OCI-LY7 (cell line): ENCODE data around the gene ZBTB34. TPM values are rescaled to one million over a fixed set of nuclear protein-coding genes. Genes with fewer than 3 reads are reported as not detected.
A peak's percentile ranks its signal among the peaks of the same experiment; 100 is the strongest.
"Not testable (repeated sequence)": the region's sequence is repeated elsewhere in the genome, so short reads cannot be mapped to it uniquely, and the experiment has no call there.

Source experiments
- BruUV-seq: library from RNA; stranded (reverse); fragments of 400-500 nt; replicated peaks from 2 replicates; lab custom pipeline; 2021; lab: Mats Ljungman, UMichigan
- CTCF ChIA-PET: fragments of 300-600 bp; sonication (Branson Sonifier 250); formaldehyde crosslinking; loops from one replicate; lab custom pipeline; 2022; ENCODE audit warnings: antibody characterized with exemption; ENCODE audit not compliant: unreplicated experiment; lab: Charles Lee
- POLR2A ChIA-PET: fragments of 300-600 bp; sonication (Branson Sonifier 250); formaldehyde crosslinking; loops from one replicate; lab custom pipeline; 2022; ENCODE audit warnings: antibody characterized with exemption; lab: Charles Lee
- DNase-seq: peaks from one replicate; pipeline ENCODE4 v3.0.0-alpha.2; 2015; ENCODE audit warnings: low spot score
- H2AFZ ChIP-seq: fragments of 200-600 bp; sonication (generic), shearing (Covaris generic); 2 replicates; pipeline ENCODE4 v1.6.1; 2014; ENCODE audit warnings: mild to moderate bottlenecking, antibody characterized with exemption, low read length, moderate library complexity
- H3K27ac ChIP-seq: fragments of 200-600 bp; sonication (generic); 2 replicates; pipeline ENCODE4 v1.5.1; 2014; ENCODE audit warnings: mixed run types, low read depth, mild to moderate bottlenecking, moderate library complexity, low read length, inconsistent platforms; ENCODE audit not compliant: poor library complexity, severe bottlenecking
- H3K36me3 ChIP-seq: fragments of 200-600 bp; sonication (generic); 2 replicates; pipeline ENCODE4 v1.6.1; 2014; ENCODE audit warnings: mild to moderate bottlenecking, antibody characterized with exemption, low read length, moderate library complexity, mixed read lengths; ENCODE audit not compliant: insufficient read depth
- H3K4me1 ChIP-seq: fragments of 200-600 bp; sonication (generic); 2 replicates; pipeline ENCODE4 v1.5.1; 2014; ENCODE audit warnings: mild to moderate bottlenecking, low read length; ENCODE audit not compliant: insufficient read depth, poor library complexity, severe bottlenecking
- H3K4me2 ChIP-seq: fragments of 200-600 bp; sonication (generic); 2 replicates; pipeline ENCODE4 v1.6.1; 2014; ENCODE audit warnings: mild to moderate bottlenecking, low read length
- H3K4me3 ChIP-seq: fragments of 200-600 bp; sonication (generic); 2 replicates; pipeline ENCODE4 v1.5.1; 2014; ENCODE audit warnings: mild to moderate bottlenecking, low read depth, low read length; ENCODE audit not compliant: poor library complexity, severe bottlenecking
- H3K79me2 ChIP-seq: fragments of 200-600 bp; sonication (generic); 2 replicates; pipeline ENCODE4 v1.6.1; 2016; ENCODE audit warnings: low read depth, mild to moderate bottlenecking, low read length, moderate library complexity, mixed read lengths; ENCODE audit not compliant: insufficient read depth
- H3K9me2 ChIP-seq: fragments of 200-600 bp; sonication (generic); 2 replicates; pipeline ENCODE4 v1.6.1; 2016; ENCODE audit warnings: mild to moderate bottlenecking, low read length, mixed read lengths; ENCODE audit not compliant: insufficient read depth
- H3K9me3 ChIP-seq: fragments of 200-600 bp; sonication (generic); 2 replicates; pipeline ENCODE4 v1.6.1; 2014; ENCODE audit warnings: mild to moderate bottlenecking, mixed run types, low read length, mixed read lengths
- H4K20me1 ChIP-seq: fragments of 200-600 bp; sonication (generic); 2 replicates; pipeline ENCODE4 v1.6.1; 2014; ENCODE audit warnings: mild to moderate bottlenecking, antibody characterized with exemption, low read length, moderate library complexity, mixed read lengths; ENCODE audit not compliant: insufficient read depth
- EZH2phosphoT487 ChIP-seq: fragments of 200-600 bp; sonication (generic); IDR thresholded peaks from 2 replicates; pipeline ENCODE4 v1.6.1; 2018; ENCODE audit warnings: low read depth, borderline replicate concordance, mild to moderate bottlenecking, mixed run types, antibody characterized with exemption, low read length, moderate library complexity, mixed read lengths
- intact Hi-C: fragments of 100-400 bp; cut with micrococcal nuclease; formaldehyde crosslinking; loops from one replicate; pipeline ENCODE4 v1.10.0; 2022; ENCODE audit not compliant: unreplicated experiment
- total RNA-seq, 2 experiments: library from RNA; depleted of rRNA in 1 of 2; stranded (reverse); fragments of >200 nt in 1 of 2; shearing (Covaris generic) in 1 of 2; gene quantifications; 2 replicates each; pipeline ENCODE4 v1.2.3, GENCODE V29; 2014 to 2022
- TF ChIP-seq, protein P1 (sequence below): fragments of 200-600 bp; sonication (generic); conservative IDR thresholded peaks from 2 replicates; pipeline ENCODE4 v1.5.1; 2014; ENCODE audit warnings: mild to moderate bottlenecking, antibody characterized with exemption, low read length, moderate library complexity, mixed read lengths

ZBTB34 gene
- total RNA-seq, 2 experiments from 2014 or later, result 6.5 to 11.3 TPM

- ChIA-PET CTCF (no interaction called here), POLR2A (no interaction called here)
- H3K9me2 ChIP-seq, result no peaks in the 10 kb centered on the region
- H3K79me2 ChIP-seq, result no peaks in the 10 kb centered on the region; the same call in 1 of the 2 replicates
- H3K4me1 ChIP-seq, result no peaks in the 10 kb centered on the region
- peaks cover 76% of the 10 kb centered on the region for H3K36me3 ChIP-seq
- H3K9me3 ChIP-seq, result peaks cover 27% of the 10 kb centered on the region
- H3K27ac ChIP-seq, result no peak overlapping the region
- no peak for DNase-seq
- H3K4me2 ChIP-seq, result no peak overlapping the region
- no peak for TF ChIP-seq EZH2phosphoT487
- TF ChIP-seq, protein P1, sequence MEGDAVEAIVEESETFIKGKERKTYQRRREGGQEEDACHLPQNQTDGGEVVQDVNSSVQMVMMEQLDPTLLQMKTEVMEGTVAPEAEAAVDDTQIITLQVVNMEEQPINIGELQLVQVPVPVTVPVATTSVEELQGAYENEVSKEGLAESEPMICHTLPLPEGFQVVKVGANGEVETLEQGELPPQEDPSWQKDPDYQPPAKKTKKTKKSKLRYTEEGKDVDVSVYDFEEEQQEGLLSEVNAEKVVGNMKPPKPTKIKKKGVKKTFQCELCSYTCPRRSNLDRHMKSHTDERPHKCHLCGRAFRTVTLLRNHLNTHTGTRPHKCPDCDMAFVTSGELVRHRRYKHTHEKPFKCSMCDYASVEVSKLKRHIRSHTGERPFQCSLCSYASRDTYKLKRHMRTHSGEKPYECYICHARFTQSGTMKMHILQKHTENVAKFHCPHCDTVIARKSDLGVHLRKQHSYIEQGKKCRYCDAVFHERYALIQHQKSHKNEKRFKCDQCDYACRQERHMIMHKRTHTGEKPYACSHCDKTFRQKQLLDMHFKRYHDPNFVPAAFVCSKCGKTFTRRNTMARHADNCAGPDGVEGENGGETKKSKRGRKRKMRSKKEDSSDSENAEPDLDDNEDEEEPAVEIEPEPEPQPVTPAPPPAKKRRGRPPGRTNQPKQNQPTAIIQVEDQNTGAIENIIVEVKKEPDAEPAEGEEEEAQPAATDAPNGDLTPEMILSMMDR, result no peak
- H2AFZ ChIP-seq, result no peak overlapping the region
- no peak overlapping the region for H3K4me3 ChIP-seq
- intact Hi-C loops, result no loop called here
- BruUV-seq, result no TSS peak
- H4K20me1 ChIP-seq, result no peaks in the 10 kb centered on the region
These were observed 46.3 kb upstream of the ZBTB34 start for GRCh38 chr9:126814091-126814490.

DNA sequence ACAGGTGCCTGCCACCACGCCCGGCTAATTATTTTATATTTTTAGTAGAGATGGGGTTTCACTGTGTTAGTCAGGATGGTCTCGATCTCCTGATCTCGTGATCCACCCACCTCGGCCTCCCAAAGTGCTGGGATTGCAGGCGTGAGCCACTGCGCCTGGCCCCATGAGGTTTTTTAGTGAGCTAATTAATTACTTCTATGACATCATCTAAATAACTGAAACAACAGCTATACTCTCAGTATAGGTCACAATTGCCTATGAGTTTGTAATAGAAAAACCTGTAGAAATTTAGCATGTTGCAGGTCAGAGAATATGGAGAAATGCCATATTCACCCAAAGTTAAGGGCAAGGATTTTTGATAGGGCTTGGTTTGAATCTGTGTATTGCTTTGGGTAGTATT lies 42.8 kb upstream of the ZBTB34 start:
- H4K20me1 ChIP-seq, BruUV-seq, H3K4me2 ChIP-seq, H3K9me2 ChIP-seq, DNase-seq, H2AFZ ChIP-seq, H3K4me3 ChIP-seq, H3K4me1 ChIP-seq, H3K27ac ChIP-seq, CTCF ChIA-PET, H3K79me2 ChIP-seq, intact Hi-C loops: not testable (repeated sequence)
- POLR2A ChIA-PET, result interaction anchor here (0.7 kb wide), 1 partner anchor 11 kb away, joined by 5 read pairs; no protein-coding TSS in a partner anchor
- Histone ChIP-seq H3K36me3 (peaks cover 69% of the 10 kb centered on the region), H3K9me3 (peaks cover 39% of the 10 kb centered on the region)

DNA sequence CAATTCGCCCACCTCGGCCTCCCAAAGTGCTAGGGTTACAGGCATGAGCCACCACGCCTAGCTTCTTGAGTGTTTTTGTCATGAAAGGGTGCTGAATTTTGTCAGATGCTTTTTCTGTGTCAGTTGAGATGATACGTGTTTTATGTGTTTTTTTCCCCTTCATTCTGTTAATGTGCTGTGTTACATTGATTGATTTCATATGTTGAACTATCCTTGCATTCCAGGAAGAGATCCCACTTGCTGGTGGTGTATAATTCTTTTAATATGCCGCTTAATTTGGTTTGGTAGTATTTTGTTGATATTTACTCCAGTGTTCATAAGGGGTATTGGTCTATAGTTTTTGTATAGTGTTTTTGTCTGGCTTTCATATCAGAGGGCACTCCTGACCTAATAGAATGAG lies 42.0 kb upstream of the ZBTB34 start:
- TF ChIP-seq, protein P1, result no peak
- no peak for TF ChIP-seq EZH2phosphoT487
- no peaks in the 10 kb centered on the region for H4K20me1 ChIP-seq
- H3K4me3 ChIP-seq, result no peak overlapping the region
- H3K4me1 ChIP-seq, result no peaks in the 10 kb centered on the region
- intact Hi-C loops, result no loop called here
- H3K9me3 ChIP-seq, result peaks cover 39% of the 10 kb centered on the region
- H3K79me2 ChIP-seq, result no peaks in the 10 kb centered on the region; the same call in 1 of the 2 replicates
- no TSS peak for BruUV-seq
- peak; percentile 18 for DNase-seq
- POLR2A ChIA-PET, result interaction anchor here (0.7 kb wide), 1 partner anchor 396 kb away, joined by 3 read pairs; no protein-coding TSS in a partner anchor
- CTCF ChIA-PET, result no interaction called here
- peaks cover 60% of the 10 kb centered on the region for H3K36me3 ChIP-seq
- H3K9me2 ChIP-seq, result no peaks in the 10 kb centered on the region
- no peak overlapping the region for H3K4me2 ChIP-seq
- H2AFZ ChIP-seq, result no peak overlapping the region
- H3K27ac ChIP-seq, result no peak overlapping the region
